HTERT RPE-1 (cell line): Measurements from ENCODE around the gene AGER.
"Not testable (repeated sequence)": the region's sequence is repeated elsewhere in the genome, so short reads cannot be mapped to it uniquely, and the experiment has no call there.

Experiments
- in situ Hi-C: fragments of 300-500 bp; cut with MboI; formaldehyde crosslinking; loops from 4 replicates; pipeline ENCODE4 v1.14.3; 2020; ENCODE audit warnings: low sequenced_read_pairs

Gene AGER

GRCh38 chr6:32184084-32184640 lies at the start of gene AGER:
Gene AGER, minus strand, starts transcription at chr6:32184253. Its CDS starts 31 bp downstream, at chr6:32184222.
- in situ Hi-C loops, result no loop called here

DNA sequence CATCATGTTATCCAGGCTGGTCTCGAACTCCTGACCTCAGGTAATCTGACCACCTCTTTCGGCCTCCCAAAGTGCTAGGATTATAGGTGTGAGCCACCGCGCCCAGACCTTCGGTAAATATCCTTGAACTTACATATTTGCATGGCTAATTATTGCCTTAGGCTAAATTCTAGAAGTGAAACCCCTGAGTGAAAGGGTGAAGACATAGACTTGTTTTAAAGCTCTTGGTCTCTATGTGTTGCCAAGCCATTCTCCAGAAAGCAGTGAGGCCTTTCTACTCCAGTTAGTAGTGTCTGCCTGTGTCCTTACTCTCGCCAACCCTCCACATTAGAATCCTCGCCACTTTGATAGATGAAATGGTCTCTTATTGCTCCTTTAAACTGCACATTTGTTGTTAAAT lies 42.4 kb upstream of the AGER start:
- in situ Hi-C loops, result no loop called here

DNA sequence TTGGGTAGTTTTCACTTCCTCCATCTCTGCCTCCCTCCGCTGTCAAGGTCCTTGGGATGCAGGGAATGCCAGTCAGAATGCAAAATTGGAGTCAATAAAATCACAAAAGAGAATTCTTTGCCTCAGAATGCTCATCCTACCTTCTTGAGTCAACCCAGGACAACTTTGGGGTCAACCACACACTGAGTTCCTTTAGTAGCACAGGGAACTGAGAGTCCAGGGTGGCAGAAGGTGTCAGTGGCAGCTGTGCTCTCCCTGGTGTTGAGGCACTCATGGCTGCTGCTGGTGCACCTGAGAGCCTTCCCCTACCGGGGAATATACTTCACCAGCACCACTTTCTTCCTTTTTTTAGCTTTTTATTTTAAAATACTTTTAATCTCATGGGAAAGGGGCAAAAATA lies 40.6 kb upstream of the AGER start:
- in situ Hi-C loops, result no loop called here

- in situ Hi-C loops, result no loop called here
Observed at GRCh38 chr6:32223258-32224235, 39.5 kb upstream of the AGER start, which contains the start of gene NOTCH4. Gene NOTCH4, minus strand, starts transcription at chr6:32224067. Its CDS starts 139 bp downstream, at chr6:32223928.

- in situ Hi-C loops, result no loop called here
Observed at GRCh38 chr6:32222333-32223230, 38.5 kb upstream of the AGER start.

GRCh38 chr6:32220021-32220420 lies 36.0 kb upstream of the AGER start:
- in situ Hi-C loops, result no loop called here

DNA sequence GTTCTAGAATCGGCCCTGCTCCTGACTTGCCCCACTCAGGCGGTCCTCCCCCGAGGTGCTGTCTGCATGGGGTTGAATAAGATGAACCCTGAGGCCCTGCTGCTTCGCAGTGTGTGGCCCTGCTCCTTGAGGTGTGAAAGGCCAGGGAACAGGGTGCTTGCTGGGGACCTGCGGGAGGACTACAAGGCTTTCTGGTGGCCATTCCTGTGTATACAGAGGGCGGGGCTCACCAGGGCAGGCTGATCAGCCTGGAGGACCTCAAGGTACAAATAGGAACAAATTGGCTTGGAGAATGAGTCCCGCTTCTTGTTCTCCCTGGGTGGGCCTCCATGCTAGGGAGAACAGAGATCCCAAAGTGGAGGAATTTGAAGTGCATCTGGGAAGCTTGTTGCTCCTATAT lies 34.1 kb upstream of the AGER start:
- in situ Hi-C loops, result no loop called here

DNA sequence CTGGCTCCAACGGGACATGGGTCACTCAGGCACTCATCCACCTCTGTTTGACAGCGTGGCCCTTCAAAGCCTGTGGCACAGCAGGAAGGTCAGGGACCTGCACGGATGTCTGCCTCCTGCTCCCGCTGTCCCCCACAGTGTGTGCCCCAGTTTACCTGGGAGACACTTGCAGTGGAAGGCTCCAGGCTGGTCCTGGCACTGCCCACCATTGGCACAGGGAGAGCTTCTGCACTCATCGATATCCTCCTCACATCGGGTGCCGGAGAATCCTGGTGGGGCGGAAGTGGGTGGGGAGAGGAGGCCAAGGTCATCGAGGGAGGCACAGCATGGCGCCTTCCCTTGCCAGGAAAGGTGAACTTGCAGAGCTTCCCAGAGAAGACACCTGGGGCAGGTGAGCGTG lies 32.9 kb upstream of the AGER start:
- in situ Hi-C loops, result no loop called here

DNA sequence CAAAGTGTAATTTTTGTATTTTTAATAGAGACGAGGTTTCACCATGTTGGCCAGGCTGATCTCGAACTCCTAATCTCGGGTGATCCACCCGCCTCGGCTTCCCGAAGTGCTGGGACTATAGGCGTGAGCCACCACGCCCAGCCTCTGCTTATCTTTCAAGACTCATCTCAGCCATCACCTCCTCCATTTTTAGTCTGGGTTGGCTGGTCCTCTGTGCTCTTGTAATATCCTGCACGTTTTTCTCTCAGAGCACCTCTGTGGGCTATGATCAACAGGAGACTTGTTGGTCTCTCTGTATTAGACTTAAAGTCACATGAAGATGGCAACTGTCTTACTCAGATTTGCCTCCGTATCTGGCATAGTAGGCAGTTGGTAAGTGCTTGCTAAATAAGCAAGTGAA lies 32.2 kb upstream of the AGER start:
- in situ Hi-C loops, result no loop called here

GRCh38 chr6:32215617-32216016 lies 31.6 kb upstream of the AGER start:
- in situ Hi-C loops, result no loop called here

- in situ Hi-C loops, result no loop called here
Observed at GRCh38 chr6:32214126-32214525, 30.1 kb upstream of the AGER start.

DNA sequence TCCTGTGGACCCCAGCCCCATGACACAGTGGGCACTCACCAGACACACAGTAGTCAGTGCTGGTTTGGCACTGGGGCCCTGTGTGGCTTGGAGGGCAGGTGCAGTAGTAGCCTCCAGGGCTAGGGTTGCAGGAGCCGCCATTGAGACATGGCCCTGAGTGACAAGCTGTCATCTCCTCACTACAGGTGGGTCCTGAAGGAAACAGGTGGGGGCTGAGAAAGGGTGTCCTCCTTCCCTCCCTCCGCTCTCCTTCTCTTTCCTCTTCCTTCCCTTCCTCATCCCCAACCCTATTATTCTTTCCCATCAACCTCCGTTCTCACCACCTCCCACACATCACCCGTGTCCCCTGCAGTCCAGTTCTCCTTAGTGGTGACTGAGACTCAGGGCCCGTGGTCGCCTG lies 29.6 kb upstream of the AGER start:
- in situ Hi-C loops, result no loop called here

DNA sequence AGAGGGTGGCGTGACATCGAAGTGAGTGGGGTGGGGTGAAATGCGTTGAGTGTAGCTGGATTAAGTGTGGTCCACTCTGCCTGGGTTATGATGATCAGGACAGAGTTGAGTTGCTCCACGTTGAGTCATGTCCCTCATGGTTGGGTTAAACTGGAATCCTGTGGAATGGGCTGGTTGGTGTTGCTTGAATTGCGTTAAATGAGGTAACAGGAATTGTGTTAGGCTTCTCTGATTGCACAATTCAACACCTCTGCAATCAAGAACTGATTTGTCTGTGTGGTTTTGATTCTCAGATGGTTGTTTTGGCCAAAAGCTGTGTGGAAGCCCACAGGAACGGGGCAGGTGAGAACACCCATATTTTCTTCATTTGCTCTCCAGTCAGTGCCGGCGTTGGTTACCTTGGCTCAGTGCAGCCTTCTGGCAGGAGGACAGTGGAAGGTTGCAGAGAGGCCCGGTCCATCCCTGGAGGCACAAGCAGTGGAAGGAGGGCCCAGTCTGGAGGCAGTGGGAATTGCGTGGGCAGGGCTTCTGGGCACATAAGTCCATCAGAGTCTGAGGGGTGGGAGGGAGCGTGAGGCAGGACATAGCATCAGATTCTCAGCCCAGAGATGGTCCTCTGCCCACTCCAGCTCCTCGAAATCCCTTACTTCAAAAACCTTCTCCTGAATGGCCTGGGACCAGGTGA lies 28.2 kb upstream of the AGER start:
- in situ Hi-C loops, result no loop called here

DNA sequence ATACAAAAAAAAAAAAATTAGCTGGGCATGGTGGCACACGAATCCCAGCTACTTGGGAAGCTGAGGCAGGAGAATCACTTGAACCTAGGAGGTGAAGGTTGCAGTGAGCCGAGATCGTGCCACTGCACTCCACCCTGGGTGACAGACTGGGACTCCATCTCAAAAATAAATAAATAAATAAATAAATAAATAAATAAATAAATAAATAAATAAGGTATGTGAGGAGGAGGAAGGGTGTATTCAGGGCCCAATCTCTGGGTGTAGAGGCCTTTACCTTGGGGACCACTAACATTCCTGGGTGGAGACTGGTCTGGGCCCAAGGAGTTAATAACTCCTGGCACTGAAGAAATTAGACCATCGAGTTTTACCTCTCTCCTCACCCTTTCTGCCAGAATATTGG lies 27.4 kb upstream of the AGER start:
- in situ Hi-C loops, result not testable (repeated sequence)

DNA sequence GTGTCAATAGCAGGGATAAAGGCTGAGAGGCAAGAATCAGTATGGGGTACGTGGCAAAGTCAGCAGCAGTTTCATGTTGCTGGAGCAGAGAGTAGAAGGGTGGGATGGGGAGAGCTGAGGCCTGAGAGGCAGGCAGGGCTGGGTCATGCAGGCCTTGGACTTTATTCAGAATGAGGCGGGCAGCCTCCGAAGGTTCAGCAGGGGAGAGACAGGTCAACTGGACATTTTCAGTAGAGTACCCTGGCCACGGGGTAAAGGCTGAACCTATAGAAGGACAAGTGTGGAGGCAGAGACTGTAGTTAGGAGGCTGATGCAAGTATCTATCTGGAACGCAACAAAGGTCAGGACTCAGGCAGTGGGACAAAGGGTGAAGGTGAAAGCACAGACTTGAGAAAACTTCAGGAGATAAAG lies 26.1 kb upstream of the AGER start:
- in situ Hi-C loops, result no loop called here

GRCh38 chr6:32208996-32209395 lies 24.9 kb upstream of the AGER start:
- in situ Hi-C loops, result no loop called here

- in situ Hi-C loops, result no loop called here
Observed at GRCh38 chr6:32204268-32204715, 20.2 kb upstream of the AGER start.

DNA sequence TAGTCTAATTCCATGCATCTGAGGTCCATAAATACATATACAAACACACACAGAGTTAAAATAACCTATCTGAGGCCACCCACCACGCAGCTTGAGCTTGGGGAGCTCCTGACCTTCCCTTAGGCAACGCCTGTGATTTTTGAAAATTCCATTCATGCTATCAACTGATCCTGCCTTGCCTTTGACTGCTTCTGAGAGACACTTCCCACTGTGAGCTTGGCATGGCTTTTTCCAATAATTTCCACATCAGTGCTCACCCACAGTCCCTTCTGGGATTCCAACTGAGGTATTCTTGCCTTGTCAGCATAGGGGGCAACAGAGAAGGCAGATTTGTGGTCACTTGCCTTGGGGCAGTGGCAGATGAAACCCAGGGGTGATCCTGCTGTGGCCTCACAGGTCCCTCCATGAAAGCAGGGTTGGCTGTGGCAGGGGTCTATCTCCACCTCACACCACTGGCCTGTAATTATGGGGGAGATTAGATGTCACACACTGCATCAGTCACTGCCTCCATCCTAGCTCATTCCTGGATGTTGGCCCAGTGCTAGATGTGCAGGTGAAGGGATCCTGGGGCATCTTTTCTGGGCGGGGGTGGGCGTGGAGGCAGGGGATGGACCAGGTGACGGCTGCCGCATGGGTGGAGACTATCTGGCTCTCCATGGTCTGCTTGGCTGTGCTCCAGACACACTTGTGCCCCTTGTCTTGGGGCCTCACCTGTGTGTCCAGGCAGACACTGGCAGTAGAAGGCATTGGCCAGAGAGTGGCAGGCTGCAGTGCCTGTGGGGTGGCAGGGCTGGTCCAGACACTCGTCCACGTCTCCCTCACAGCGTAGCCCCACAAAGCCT lies 19.6 kb upstream of the AGER start:
- in situ Hi-C loops, result no loop called here

DNA sequence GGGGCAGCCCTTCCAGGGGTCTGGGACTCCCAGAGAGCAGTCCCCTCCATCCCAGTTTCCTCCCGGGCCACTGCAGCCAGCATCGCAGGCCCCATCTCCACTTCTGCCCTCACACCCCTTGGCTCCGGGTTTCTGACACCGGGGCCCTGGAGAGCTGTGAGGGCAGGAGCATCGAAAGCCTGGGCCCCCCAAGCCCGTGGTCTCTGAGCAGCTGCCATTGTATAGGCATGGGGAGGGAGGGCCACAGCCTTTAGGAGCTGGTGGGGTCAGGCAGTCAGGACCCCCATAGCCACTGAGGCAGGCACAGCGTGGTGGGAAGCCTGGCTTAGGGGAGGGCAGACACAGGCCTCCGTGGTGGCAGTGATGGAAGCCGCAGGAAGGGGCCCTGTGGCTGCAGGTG lies 18.1 kb upstream of the AGER start:
- in situ Hi-C loops, result no loop called here
